ENCODE results near the gene ALG13.

Gene ALG13

DNA sequence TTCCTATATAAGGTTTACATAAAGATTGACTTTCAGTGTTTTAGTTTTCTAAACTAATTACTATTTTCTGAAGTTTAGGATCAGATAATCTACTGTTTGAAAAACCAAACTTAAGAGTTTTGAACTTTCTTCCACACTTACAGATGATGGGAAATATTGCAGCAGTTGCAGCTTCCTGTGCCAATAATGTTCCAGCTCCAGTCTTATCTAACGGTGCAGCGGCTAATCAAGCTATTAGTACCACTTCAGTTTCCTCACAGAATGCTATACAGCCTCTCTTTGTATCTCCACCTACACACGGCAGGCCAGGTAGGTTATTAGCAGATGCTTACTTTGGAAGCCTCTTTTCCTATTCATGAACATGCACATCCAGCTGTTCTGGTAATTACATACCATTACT is 55.6 kb downstream of the ALG13 start:
- H3K36me3 Mint-ChIP-seq (ENCODE audit: low read depth): peaks cover 68% of the 10 kb centered on the region
- H3K4me3 Mint-ChIP-seq: no peak overlapping the region
- H3K4me1 Mint-ChIP-seq: no peaks in the 10 kb centered on the region

GRCh38 chrX:111742018-111742417 is 61.0 kb downstream of the ALG13 start:
- no peak overlapping the region for H3K27ac Mint-ChIP-seq
- H3K9me3 Mint-ChIP-seq: no peaks in the 10 kb centered on the region
- H3K27me3 Mint-ChIP-seq (ENCODE audit: low read depth): no peaks in the 10 kb centered on the region
- no peak for TF ChIP-seq CTCF (IDR thresholded peaks at IDR 0.05; ENCODE audit: unreplicated experiment in 3 of 3)
- no peak overlapping the region for H3K4me3 Mint-ChIP-seq
- H3K4me1 Mint-ChIP-seq: no peaks in the 10 kb centered on the region
- H3K36me3 Mint-ChIP-seq (ENCODE audit: low read depth): peaks cover 60% of the 10 kb centered on the region

More for the DNA sequence above, 55.6 kb downstream of the ALG13 start:
- Mint-ChIP-seq H3K27ac (no peak overlapping the region), H3K27me3 (ENCODE audit: low read depth) (no peaks in the 10 kb centered on the region), H3K9me3 (no peaks in the 10 kb centered on the region)
- no peak for TF ChIP-seq CTCF (IDR thresholded peaks at IDR 0.05; ENCODE audit: unreplicated experiment in 3 of 3)

DNA sequence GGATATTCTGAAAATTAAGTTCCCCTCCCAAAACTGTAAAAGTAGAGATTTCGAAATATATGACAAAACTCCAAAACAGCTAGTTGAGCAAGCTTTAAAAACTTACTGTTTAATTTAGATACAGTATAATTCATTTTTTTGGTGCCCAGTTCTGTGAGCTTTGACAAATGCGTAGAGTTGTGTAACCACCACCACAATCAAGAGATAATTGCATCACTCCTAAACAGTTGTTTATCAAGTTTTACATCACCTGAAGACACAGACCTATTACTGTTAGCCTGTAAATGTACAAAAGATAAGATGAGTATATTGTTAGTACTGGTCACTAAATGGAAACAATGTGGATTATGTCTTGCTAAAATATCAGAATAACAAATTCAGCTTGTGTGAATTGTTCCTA is 62.3 kb downstream of the ALG13 start:
- Mint-ChIP-seq H3K4me1 (no peaks in the 10 kb centered on the region), H3K9me3 (no peaks in the 10 kb centered on the region), H3K4me3 (no peak overlapping the region), H3K36me3 (ENCODE audit: low read depth) (peaks cover 60% of the 10 kb centered on the region), H3K27me3 (ENCODE audit: low read depth) (no peaks in the 10 kb centered on the region), H3K27ac (no peak overlapping the region)
- no peak for TF ChIP-seq CTCF (IDR thresholded peaks at IDR 0.05; ENCODE audit: unreplicated experiment in 3 of 3)

GRCh38 chrX:111756486-111756885 is 75.5 kb downstream of the ALG13 start:
- TF ChIP-seq CTCF (IDR thresholded peaks at IDR 0.05; ENCODE audit: unreplicated experiment in 3 of 3): no peak
- Mint-ChIP-seq H3K27me3 (ENCODE audit: low read depth) (no peaks in the 10 kb centered on the region), H3K27ac (no peak overlapping the region), H3K4me3 (no peak overlapping the region), H3K9me3 (peaks cover 17% of the 10 kb centered on the region), H3K36me3 (ENCODE audit: low read depth) (peaks cover 69% of the 10 kb centered on the region), H3K4me1 (no peaks in the 10 kb centered on the region)

GRCh38 chrX:111759686-111760085 is 78.7 kb downstream of the ALG13 start:
- Mint-ChIP-seq H3K27me3 (ENCODE audit: low read depth) (peaks cover 4% of the 10 kb centered on the region), H3K4me1 (no peaks in the 10 kb centered on the region), H3K27ac (no peak overlapping the region), H3K4me3 (no peak overlapping the region), H3K36me3 (ENCODE audit: low read depth) (peaks cover 46% of the 10 kb centered on the region), H3K9me3 (peaks cover 4% of the 10 kb centered on the region)
- TF ChIP-seq CTCF (IDR thresholded peaks at IDR 0.05; ENCODE audit: unreplicated experiment in 3 of 3): no peak

GRCh38 chrX:111761578-111762135 is 80.7 kb downstream of the ALG13 start:
- Mint-ChIP-seq H3K36me3 (ENCODE audit: low read depth) (peaks cover 51% of the 10 kb centered on the region), H3K27me3 (ENCODE audit: low read depth) (peaks cover 6% of the 10 kb centered on the region), H3K27ac (no peak overlapping the region), H3K4me1 (no peaks in the 10 kb centered on the region), H3K4me3 (no peak overlapping the region), H3K9me3 (no peaks in the 10 kb centered on the region)
- TF ChIP-seq CTCF (IDR thresholded peaks at IDR 0.05; ENCODE audit: unreplicated experiment in 3 of 3): no peak
